ENCODE results near the gene EMC9. TPM values are rescaled to one million over a fixed set of nuclear protein-coding genes. Genes with fewer than 3 reads are reported as not detected.

The EMC9 gene
- total RNA-seq, 6 donors from 2014 or later = 8.6 to 13.8 (median 12.0) TPM

GRCh38 chr14:24098229-24098926 lies 43.0 kb downstream of the EMC9 start:
- TF ChIP-seq POLR2AphosphoS5 (IDR thresholded peaks at IDR 0.05) (no peak), POLR2A (IDR thresholded peaks at IDR 0.05) (no peak), EP300 (IDR thresholded peaks at IDR 0.05) (no peak)
- TF ChIP-seq, protein P1, sequence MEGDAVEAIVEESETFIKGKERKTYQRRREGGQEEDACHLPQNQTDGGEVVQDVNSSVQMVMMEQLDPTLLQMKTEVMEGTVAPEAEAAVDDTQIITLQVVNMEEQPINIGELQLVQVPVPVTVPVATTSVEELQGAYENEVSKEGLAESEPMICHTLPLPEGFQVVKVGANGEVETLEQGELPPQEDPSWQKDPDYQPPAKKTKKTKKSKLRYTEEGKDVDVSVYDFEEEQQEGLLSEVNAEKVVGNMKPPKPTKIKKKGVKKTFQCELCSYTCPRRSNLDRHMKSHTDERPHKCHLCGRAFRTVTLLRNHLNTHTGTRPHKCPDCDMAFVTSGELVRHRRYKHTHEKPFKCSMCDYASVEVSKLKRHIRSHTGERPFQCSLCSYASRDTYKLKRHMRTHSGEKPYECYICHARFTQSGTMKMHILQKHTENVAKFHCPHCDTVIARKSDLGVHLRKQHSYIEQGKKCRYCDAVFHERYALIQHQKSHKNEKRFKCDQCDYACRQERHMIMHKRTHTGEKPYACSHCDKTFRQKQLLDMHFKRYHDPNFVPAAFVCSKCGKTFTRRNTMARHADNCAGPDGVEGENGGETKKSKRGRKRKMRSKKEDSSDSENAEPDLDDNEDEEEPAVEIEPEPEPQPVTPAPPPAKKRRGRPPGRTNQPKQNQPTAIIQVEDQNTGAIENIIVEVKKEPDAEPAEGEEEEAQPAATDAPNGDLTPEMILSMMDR (IDR thresholded peaks at IDR 0.05) = no peak

GRCh38 chr14:24096545-24097181 lies 44.7 kb downstream of the EMC9 start:
- Histone ChIP-seq H3K4me3 (no peak overlapping the region), H3K4me1 (peaks cover 8 to 47% (median 27%) of the 10 kb centered on the region in 4 donors), H3K36me3 (peaks cover 3 to 40% (median 31%) of the 10 kb centered on the region in 4 donors), H3K9me3 (no peaks in the 10 kb centered on the region), H3K27ac (no peak overlapping the region), H3K27me3 (no peaks in the 10 kb centered on the region)
- TF ChIP-seq, protein P1 (IDR thresholded peaks at IDR 0.05) = no peak
- TF ChIP-seq POLR2A (IDR thresholded peaks at IDR 0.05) (no peak), EP300 (IDR thresholded peaks at IDR 0.05) (no peak), POLR2AphosphoS5 (IDR thresholded peaks at IDR 0.05) (no peak)
- ATAC-seq (ENCODE audit: low FRiP score in 2 of 2) (no peak), DNase-seq (no peak)
- WGBS, 2 donors = 94 to 96% methylated on average over 7 to 8 of the region's 8 CpGs

More at GRCh38 chr14:24098229-24098926, 43.0 kb downstream of the EMC9 start:
- H3K27me3 ChIP-seq = no peaks in the 10 kb centered on the region
- DNase-seq (no peak), ATAC-seq (ENCODE audit: low FRiP score in 2 of 2) (no peak)
- H3K4me3 ChIP-seq = no peak overlapping the region
- 92 to 96% methylated on average over 4 to 16 of the region's 16 CpGs for WGBS, 2 donors
- peaks cover 3 to 48% (median 36%) of the 10 kb centered on the region in 4 donors for H3K36me3 ChIP-seq
- no peaks in the 10 kb centered on the region for H3K9me3 ChIP-seq
- peaks cover 7 to 32% (median 17%) of the 10 kb centered on the region in 4 donors for H3K4me1 ChIP-seq
- no peak overlapping the region for H3K27ac ChIP-seq

- DNase-seq (peak in 1 of 2 donors; percentile 65), ATAC-seq (ENCODE audit: low FRiP score in 2 of 2) (peak in 1 of 2 donors; percentile 27)
- H3K27me3 ChIP-seq = no peaks in the 10 kb centered on the region
- peak overlapping the region; percentile 95 to 98 (median 98) for H3K27ac ChIP-seq
- no peaks in the 10 kb centered on the region for H3K9me3 ChIP-seq
- TF ChIP-seq EP300 (IDR thresholded peaks at IDR 0.05) (no peak), POLR2AphosphoS5 (IDR thresholded peaks at IDR 0.05) (peak in 1 of 2 donors; percentile 74), POLR2A (IDR thresholded peaks at IDR 0.05) (peak in 1 of 4 donors; percentile 47)
- TF ChIP-seq, protein P1 (IDR thresholded peaks at IDR 0.05) = no peak
- H3K36me3 ChIP-seq = peaks cover 3 to 29% (median 24%) of the 10 kb centered on the region in 4 donors
- H3K4me3 ChIP-seq = peak overlapping the region; percentile 75 to 88 (median 82)
- H3K4me1 ChIP-seq = peaks cover 8 to 47% (median 27%) of the 10 kb centered on the region in 4 donors
- WGBS, 2 donors = 34 to 39% methylated on average over 8 to 12 of the region's 12 CpGs
Measured at GRCh38 chr14:24095271-24096068, 45.9 kb downstream of the EMC9 start.

DNA sequence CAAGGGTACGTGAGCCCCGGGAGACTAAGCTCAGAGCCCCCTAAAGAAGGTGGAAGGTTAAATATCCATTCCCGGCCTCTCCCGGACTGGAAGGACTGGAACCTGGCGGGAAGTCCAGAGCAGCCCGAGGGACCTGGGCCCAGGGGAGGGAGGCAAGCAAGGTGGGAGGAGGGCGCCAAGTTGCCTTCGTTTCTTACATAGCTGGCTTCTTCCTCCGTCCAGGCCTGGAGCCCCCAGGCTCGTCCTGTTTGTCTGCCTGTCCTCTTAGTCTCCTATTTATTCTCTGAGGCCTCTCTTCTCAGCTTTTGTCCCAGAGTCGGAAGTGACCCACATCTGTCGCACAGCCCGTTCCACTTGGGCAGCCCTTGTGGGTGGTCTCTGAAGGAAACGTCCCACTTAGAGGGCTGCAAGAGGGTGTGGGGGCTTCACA lies 46.5 kb downstream of the EMC9 start:
- no peak for DNase-seq
- Histone ChIP-seq H3K9me3 (no peaks in the 10 kb centered on the region), H3K27me3 (no peaks in the 10 kb centered on the region), H3K36me3 (peaks cover 3 to 23% (median 19%) of the 10 kb centered on the region in 4 donors), H3K4me1 (peaks cover 8 to 47% (median 27%) of the 10 kb centered on the region in 4 donors), H3K27ac (peak overlapping the region; percentile 95 to 98 (median 98)), H3K4me3 (peak overlapping the region; percentile 75 to 88 (median 82))
- ATAC-seq (ENCODE audit: low FRiP score in 2 of 2) = no peak
- TF ChIP-seq, protein P1 (IDR thresholded peaks at IDR 0.05) = no peak
- TF ChIP-seq EP300 (IDR thresholded peaks at IDR 0.05) = no peak
- no peak for TF ChIP-seq POLR2A (IDR thresholded peaks at IDR 0.05)
- TF ChIP-seq POLR2AphosphoS5 (IDR thresholded peaks at IDR 0.05) = no peak
- 5 to 6% methylated on average over 13 to 14 of the region's 14 CpGs for WGBS, 2 donors

All from upper lobe of left lung (tissue), 6 donors.